Measurements from ENCODE around the gene PSME1.

Gene PSME1

GRCh38 chr14:24147761-24148428 is 11.9 kb downstream of the PSME1 start:
- DNase-seq (ENCODE audit: low read depth in 1 of 2, low spot score in 1 of 2): no peak

GRCh38 chr14:24149302-24149969 is 13.4 kb downstream of the PSME1 start:
- DNase-seq (ENCODE audit: low read depth in 1 of 2, low spot score in 1 of 2): no peak
- Histone ChIP-seq H3K4me3 (replicated peaks; ENCODE audit: insufficient read depth, low read length) (no peak overlapping the region), H3K27me3 (ENCODE audit: insufficient read depth, poor library complexity, severe bottlenecking) (no peaks in the 10 kb centered on the region), H3K27ac (replicated peaks) (no peak overlapping the region)
- no peak for TF ChIP-seq POLR2AphosphoS5 (IDR thresholded peaks at IDR 0.05; ENCODE audit: low read depth)
- no peak for TF ChIP-seq GABPA (IDR thresholded peaks at IDR 0.05; ENCODE audit: low read depth)
- no peak for TF ChIP-seq SPI1 (IDR thresholded peaks at IDR 0.05; ENCODE audit: borderline replicate concordance, low read depth)
- TF ChIP-seq CTCF (IDR thresholded peaks at IDR 0.05; ENCODE audit: insufficient read depth, low read length): no peak
- TF ChIP-seq REST (IDR thresholded peaks at IDR 0.05; ENCODE audit: insufficient replicate concordance, low read depth): no peak

More at GRCh38 chr14:24147761-24148428, 11.9 kb downstream of the PSME1 start:
- peak overlapping the region; percentile 59 for H3K27ac ChIP-seq (replicated peaks)
- peak overlapping the region; percentile 96 for H3K4me3 ChIP-seq (replicated peaks; ENCODE audit: insufficient read depth, low read length)
- no peak for TF ChIP-seq CTCF (IDR thresholded peaks at IDR 0.05; ENCODE audit: insufficient read depth, low read length)
- TF ChIP-seq POLR2AphosphoS5 (IDR thresholded peaks at IDR 0.05; ENCODE audit: low read depth): no peak
- no peak for TF ChIP-seq REST (IDR thresholded peaks at IDR 0.05; ENCODE audit: insufficient replicate concordance, low read depth)
- TF ChIP-seq GABPA (IDR thresholded peaks at IDR 0.05; ENCODE audit: low read depth): no peak
- TF ChIP-seq SPI1 (IDR thresholded peaks at IDR 0.05; ENCODE audit: borderline replicate concordance, low read depth): no peak
- H3K27me3 ChIP-seq (ENCODE audit: insufficient read depth, poor library complexity, severe bottlenecking): no peaks in the 10 kb centered on the region

GRCh38 chr14:24150061-24150460 is 14.1 kb downstream of the PSME1 start:
- DNase-seq (ENCODE audit: low read depth in 1 of 2, low spot score in 1 of 2): no peak
- no peak overlapping the region for H3K4me3 ChIP-seq (replicated peaks; ENCODE audit: insufficient read depth, low read length)
- no peak overlapping the region for H3K27ac ChIP-seq (replicated peaks)
- H3K27me3 ChIP-seq (ENCODE audit: insufficient read depth, poor library complexity, severe bottlenecking): no peaks in the 10 kb centered on the region
- no peak for TF ChIP-seq SPI1 (IDR thresholded peaks at IDR 0.05; ENCODE audit: borderline replicate concordance, low read depth)
- no peak for TF ChIP-seq CTCF (IDR thresholded peaks at IDR 0.05; ENCODE audit: insufficient read depth, low read length)
- no peak for TF ChIP-seq REST (IDR thresholded peaks at IDR 0.05; ENCODE audit: insufficient replicate concordance, low read depth)
- no peak for TF ChIP-seq GABPA (IDR thresholded peaks at IDR 0.05; ENCODE audit: low read depth)
- no peak for TF ChIP-seq POLR2AphosphoS5 (IDR thresholded peaks at IDR 0.05; ENCODE audit: low read depth)
